K562 (cell line): Measurements from ENCODE around the gene HOXD9. TPM values are rescaled to one million over a fixed set of nuclear protein-coding genes. Genes with fewer than 3 reads are reported as not detected.
A peak's percentile ranks its signal among the peaks of the same experiment; 100 is the strongest.

Experiments
- ELF1 ChIP-seq: fragments of 200-800 bp; sonication (Bioruptor generic); IDR thresholded peaks from 2 replicates; pipeline ENCODE4 v1.6.1; 2016; ENCODE audit warnings: missing genetic modification characterization, missing compliant biosample characterization
- MYC ChIP-seq, 2 experiments: fragments of 250-450 bp in 1 of 2; sonication (Bioruptor Pico) in 1 of 2; IDR thresholded peaks; 2 replicates each; pipeline versions ENCODE4 v1.5.1 to v1.6.1; 2012 to 2021; ENCODE audit warnings: low read depth in 2 of 2, borderline replicate concordance in 1 of 2, improper control_type of control experiment in 1 of 2, low read length in 1 of 2, mild to moderate bottlenecking in 1 of 2, moderate library complexity in 1 of 2
- RBFOX2 ChIP-seq: fragments of 200-400 bp; formaldehyde crosslinking; IDR thresholded peaks from 2 replicates; pipeline ENCODE4 v1.6.1; 2017; ENCODE audit warnings: low read depth, mild to moderate bottlenecking, low read length, moderate library complexity
- polyA plus RNA-seq, 8 experiments: library from polyadenylated mRNA; depleted of rRNA in 4 of 8; stranded (reverse) in 5 of 8; unstranded in 3 of 8; fragments of >200 nt; fragmentation: Nextera tagmentation in 2 of 8; fragmentation: Illumina TruSeq in 1 of 8; extraction: Ambion mirVana in 2 of 8; extraction: Trizol in 1 of 8; gene quantifications; 2 replicates each; pipeline versions ENCODE4 v1.2.1 to v1.2.3, GENCODE V29; 2011 to 2014; ENCODE audit warnings: inconsistent platforms in 1 of 8, missing spikeins in 1 of 8
- total RNA-seq, 7 experiments: library from RNA; depleted of rRNA in 6 of 7; stranded (reverse); fragments of >200 nt in 6 of 7; fragmentation: Illumina TruSeq in 2 of 7; extraction: Trizol in 2 of 7; gene quantifications; 2 replicates each; pipeline versions ENCODE4 v1.2.1 to v1.2.3, GENCODE V29; 2011 to 2021; ENCODE audit warnings: low replicate concordance in 1 of 7
- TF ChIP-seq, protein P1 (sequence below), 2 experiments: IDR thresholded peaks; 2 replicates each; pipeline ENCODE4 v1.6.1; 2011; ENCODE audit warnings: borderline replicate concordance in 1 of 2, control low read depth in 1 of 2, low read depth in 1 of 2, low read length in 1 of 2, mild to moderate bottlenecking in 1 of 2, mixed read lengths in 1 of 2, moderate library complexity in 1 of 2; ENCODE audit not compliant: insufficient read depth in 1 of 2, insufficient read length in 1 of 2, poor library complexity in 1 of 2, severe bottlenecking in 1 of 2; ENCODE audit errors: extremely low read depth in 1 of 2
- TF ChIP-seq, protein P2 (sequence below): fragments of 450-650 bp; IDR thresholded peaks from 2 replicates; pipeline ENCODE4 v1.6.1; 2014; ENCODE audit warnings: low read depth, mild to moderate bottlenecking, moderate library complexity, borderline replicate concordance
- TF ChIP-seq, protein P3 (sequence below), 2 experiments: fragments of 450-650 bp; conservative IDR thresholded peaks; 2 replicates each; pipeline ENCODE4 v1.6.1; 2017; ENCODE audit warnings: mild to moderate bottlenecking in 2 of 2, moderate library complexity in 2 of 2
- TF ChIP-seq, protein P4 (sequence below): sonication (generic); formaldehyde crosslinking; IDR thresholded peaks from 2 replicates; pipeline ENCODE4 v1.8.0; 2022; ENCODE audit warnings: mild to moderate bottlenecking, missing genetic modification reagents

Gene HOXD9
- total and polyA plus RNA-seq, 9 of the 15 experiments (the other 6 are each of a cell fraction or from before 2014, with no cell fraction given): not detected

- TF ChIP-seq, protein P1, sequence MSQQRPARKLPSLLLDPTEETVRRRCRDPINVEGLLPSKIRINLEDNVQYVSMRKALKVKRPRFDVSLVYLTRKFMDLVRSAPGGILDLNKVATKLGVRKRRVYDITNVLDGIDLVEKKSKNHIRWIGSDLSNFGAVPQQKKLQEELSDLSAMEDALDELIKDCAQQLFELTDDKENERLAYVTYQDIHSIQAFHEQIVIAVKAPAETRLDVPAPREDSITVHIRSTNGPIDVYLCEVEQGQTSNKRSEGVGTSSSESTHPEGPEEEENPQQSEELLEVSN (IDR thresholded peaks at IDR 0.05; ENCODE audit: borderline replicate concordance in 1 of 2, extremely low read depth in 1 of 2, insufficient read depth in 1 of 2, insufficient read length in 1 of 2, low read depth in 1 of 2, low read length in 1 of 2, poor library complexity in 1 of 2, severe bottlenecking in 1 of 2): peak; percentile 88 to 91
- TF ChIP-seq, protein P2, sequence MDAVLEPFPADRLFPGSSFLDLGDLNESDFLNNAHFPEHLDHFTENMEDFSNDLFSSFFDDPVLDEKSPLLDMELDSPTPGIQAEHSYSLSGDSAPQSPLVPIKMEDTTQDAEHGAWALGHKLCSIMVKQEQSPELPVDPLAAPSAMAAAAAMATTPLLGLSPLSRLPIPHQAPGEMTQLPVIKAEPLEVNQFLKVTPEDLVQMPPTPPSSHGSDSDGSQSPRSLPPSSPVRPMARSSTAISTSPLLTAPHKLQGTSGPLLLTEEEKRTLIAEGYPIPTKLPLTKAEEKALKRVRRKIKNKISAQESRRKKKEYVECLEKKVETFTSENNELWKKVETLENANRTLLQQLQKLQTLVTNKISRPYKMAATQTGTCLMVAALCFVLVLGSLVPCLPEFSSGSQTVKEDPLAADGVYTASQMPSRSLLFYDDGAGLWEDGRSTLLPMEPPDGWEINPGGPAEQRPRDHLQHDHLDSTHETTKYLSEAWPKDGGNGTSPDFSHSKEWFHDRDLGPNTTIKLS: 0 out of 2 replicates have a peak, but pooled peaks have one; percentile 11
- peak; percentile 40; the same call in 1 of the 2 replicates for TF ChIP-seq RBFOX2
- TF ChIP-seq ELF1: no peak
- TF ChIP-seq, protein P3, sequence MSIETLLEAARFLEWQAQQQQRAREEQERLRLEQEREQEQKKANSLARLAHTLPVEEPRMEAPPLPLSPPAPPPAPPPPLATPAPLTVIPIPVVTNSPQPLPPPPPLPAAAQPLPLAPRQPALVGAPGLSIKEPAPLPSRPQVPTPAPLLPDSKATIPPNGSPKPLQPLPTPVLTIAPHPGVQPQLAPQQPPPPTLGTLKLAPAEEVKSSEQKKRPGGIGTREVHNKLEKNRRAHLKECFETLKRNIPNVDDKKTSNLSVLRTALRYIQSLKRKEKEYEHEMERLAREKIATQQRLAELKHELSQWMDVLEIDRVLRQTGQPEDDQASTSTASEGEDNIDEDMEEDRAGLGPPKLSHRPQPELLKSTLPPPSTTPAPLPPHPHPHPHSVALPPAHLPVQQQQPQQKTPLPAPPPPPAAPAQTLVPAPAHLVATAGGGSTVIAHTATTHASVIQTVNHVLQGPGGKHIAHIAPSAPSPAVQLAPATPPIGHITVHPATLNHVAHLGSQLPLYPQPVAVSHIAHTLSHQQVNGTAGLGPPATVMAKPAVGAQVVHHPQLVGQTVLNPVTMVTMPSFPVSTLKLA (conservative IDR thresholded peaks at IDR 0.05): 0 out of 4 replicates have a peak, but pooled peaks of 1 of the 2 experiments have one; percentile 36
- TF ChIP-seq, protein P4, sequence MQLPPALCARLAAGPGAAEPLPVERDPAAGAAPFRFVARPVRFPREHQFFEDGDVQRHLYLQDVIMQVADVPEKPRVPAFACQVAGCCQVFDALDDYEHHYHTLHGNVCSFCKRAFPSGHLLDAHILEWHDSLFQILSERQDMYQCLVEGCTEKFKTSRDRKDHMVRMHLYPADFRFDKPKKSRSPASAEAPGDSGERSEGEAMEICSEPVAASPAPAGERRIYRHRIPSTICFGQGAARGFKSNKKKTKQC (CRISPR knock-in tag): peak; percentile 63; the same call in 1 of the 2 replicates
- peak; percentile 66 for TF ChIP-seq MYC (IDR thresholded peaks at IDR 0.05; ENCODE audit: low read depth, low read length)
- TF ChIP-seq MYC (CRISPR knock-in tag; IDR thresholded peaks at IDR 0.05; ENCODE audit: borderline replicate concordance, low read depth): no peak
Measured at GRCh38 chr2:176080540-176081375, 41.8 kb upstream of the HOXD9 start (continued).
